ENCODE results near the gene SPATA2.
A peak's percentile ranks its signal among the peaks of the same experiment; 100 is the strongest.

The SPATA2 gene

GRCh38 chr20:49935746-49936152 lies 20.4 kb upstream of the SPATA2 start:
- DNase-seq (ENCODE audit: low read depth), result no peak

- no peak for DNase-seq (ENCODE audit: low read depth)
Observed at GRCh38 chr20:49929142-49929494, 13.8 kb upstream of the SPATA2 start.

GRCh38 chr20:49928411-49929141 lies 13.2 kb upstream of the SPATA2 start:
- DNase-seq (ENCODE audit: low read depth), result peak; percentile 53

- DNase-seq (ENCODE audit: low read depth), result no peak
Observed at GRCh38 chr20:49925901-49926454, 10.6 kb upstream of the SPATA2 start.

GRCh38 chr20:49924247-49924646 lies 8.9 kb upstream of the SPATA2 start:
- DNase-seq (ENCODE audit: low read depth), result no peak

- no peak for DNase-seq (ENCODE audit: low read depth)
Observed at GRCh38 chr20:49919461-49919860, 4.1 kb upstream of the SPATA2 start.

- DNase-seq (ENCODE audit: low read depth), result no peak
Observed at GRCh38 chr20:49919009-49919408, 3.7 kb upstream of the SPATA2 start.

GRCh38 chr20:49918446-49918845 lies 3.1 kb upstream of the SPATA2 start:
- no peak for DNase-seq (ENCODE audit: low read depth)

- no peak for DNase-seq (ENCODE audit: low read depth)
Observed at GRCh38 chr20:49916146-49917002, 1.0 kb upstream of the SPATA2 start.

- no peak for DNase-seq (ENCODE audit: low read depth)
Observed at GRCh38 chr20:49915118-49915379, 280 bp downstream of the SPATA2 start.

- DNase-seq (ENCODE audit: low read depth), result no peak
Observed at GRCh38 chr20:49914310-49915117, 815 bp downstream of the SPATA2 start.

- DNase-seq (ENCODE audit: low read depth), result no peak
Observed at GRCh38 chr20:49913399-49914047, 1.8 kb downstream of the SPATA2 start.

- DNase-seq (ENCODE audit: low read depth), result no peak
Observed at GRCh38 chr20:49910340-49910706, 5.0 kb downstream of the SPATA2 start.

GRCh38 chr20:49909499-49910339 lies 5.6 kb downstream of the SPATA2 start:
- no peak for DNase-seq (ENCODE audit: low read depth)

GRCh38 chr20:49908258-49908565 lies 7.1 kb downstream of the SPATA2 start:
- no peak for DNase-seq (ENCODE audit: low read depth)

- no peak for DNase-seq (ENCODE audit: low read depth)
Observed at GRCh38 chr20:49907405-49908257, 7.7 kb downstream of the SPATA2 start.

- DNase-seq (ENCODE audit: low read depth), result no peak
Observed at GRCh38 chr20:49906615-49907154, 8.6 kb downstream of the SPATA2 start.

- DNase-seq (ENCODE audit: low read depth), result no peak
Observed at GRCh38 chr20:49906101-49906604, 9.2 kb downstream of the SPATA2 start.

GRCh38 chr20:49905415-49906091 lies 9.8 kb downstream of the SPATA2 start:
- no peak for DNase-seq (ENCODE audit: low read depth)
